NT2/D1 (cell line): ENCODE measurements around the gene SCAP.

Source experiments
- YY1 ChIP-seq: IDR thresholded peaks from 2 replicates; pipeline ENCODE4 v1.6.1; 2011; ENCODE audit not compliant: insufficient read length, insufficient read depth
- ZNF274 ChIP-seq: IDR thresholded peaks from 2 replicates; pipeline ENCODE4 v1.6.1; 2011; ENCODE audit warnings: mild to moderate bottlenecking, low read depth, low read length

- TF ChIP-seq YY1 (no peak), ZNF274 (no peak)
Measured at GRCh38 chr3:47416041-47416440, 59.7 kb downstream of the SCAP start.
